Colonic mucosa (tissue), 4 donors: ENCODE measurements around the gene SSR4. TPM values are rescaled to one million over a fixed set of nuclear protein-coding genes. Genes with fewer than 3 reads are reported as not detected.

ENCODE experiments used
- DNase-seq: peaks from one replicate; pipeline ENCODE4 v3.0.0-alpha.2; 2020
- H3K27ac ChIP-seq: fragments of 200-600 bp; one replicate; pipeline ENCODE4 v1.8.0; 2021
- H3K27me3 ChIP-seq: fragments of 200-600 bp; one replicate; pipeline ENCODE4 v1.8.0; 2021
- H3K36me3 ChIP-seq: fragments of 200-600 bp; one replicate; pipeline ENCODE4 v1.8.0; 2021
- H3K4me1 ChIP-seq: fragments of 200-600 bp; one replicate; pipeline ENCODE4 v1.8.0; 2021; ENCODE audit warnings: mild to moderate bottlenecking
- H3K4me3 ChIP-seq: fragments of 200-600 bp; one replicate; pipeline ENCODE4 v1.8.0; 2021
- H3K9ac ChIP-seq, 2 donors: one replicate each; pipeline ENCODE4 v1.7.0; 2013; ENCODE audit warnings: control low read depth in 2 of 2, low read depth in 2 of 2, low read length in 2 of 2
- H3K9me3 ChIP-seq: fragments of 200-600 bp; one replicate; pipeline ENCODE4 v1.8.0; 2021
- intact Hi-C: fragments of 100-400 bp; cut with DNase I; formaldehyde crosslinking; loops from one replicate; pipeline ENCODE4 v1.14.1; 2022
- total RNA-seq, 2 donors: library from RNA; stranded (reverse); fragmentation: NEBNext Ultra II Directional in 1 of 2; extraction: Animal tissue kit (Norgen Biotek cat#: 25700) in 1 of 2; gene quantifications; one replicate each; pipeline ENCODE4 v1.2.1, GENCODE V29; 2021
- TF ChIP-seq, protein P1 (sequence below): fragments of 200-600 bp; IDR thresholded peaks from one replicate; pipeline ENCODE4 v1.8.0; 2022; ENCODE audit warnings: antibody characterized with exemption, mild to moderate bottlenecking
- donor health status: healthy.
- donor health status: DM: no; HTN: no; CAD: no.
- donor health status: DM: no; HTN: no; CAD: no.

Gene SSR4
- total RNA-seq, 2 donors from 2014 or later = 253 to 377 TPM

DNA sequence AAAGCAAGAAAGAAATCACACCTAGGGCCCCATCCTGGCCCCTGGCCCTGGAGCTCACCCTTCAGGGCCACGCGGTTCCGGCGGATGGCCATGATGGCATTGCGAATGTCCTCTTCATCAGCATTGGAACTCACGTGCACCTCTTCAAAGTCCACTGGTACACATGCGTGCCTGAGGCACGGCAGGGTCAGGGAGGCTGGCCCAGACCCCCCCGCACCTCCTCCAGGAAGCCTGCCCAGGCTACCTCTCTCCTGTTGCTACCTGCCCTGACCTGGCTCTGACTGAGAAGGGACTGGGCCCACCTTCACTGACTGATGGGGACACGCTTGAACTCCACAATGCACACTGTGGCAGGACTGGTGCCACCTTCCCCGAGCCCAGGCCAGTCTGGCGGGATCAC, 4.8 kb upstream of the SSR4 start:
- no peak overlapping the region for H3K9ac ChIP-seq
- peaks cover 6% of the 10 kb centered on the region for H3K4me1 ChIP-seq
- no peaks in the 10 kb centered on the region for H3K9me3 ChIP-seq
- H3K27me3 ChIP-seq = no peaks in the 10 kb centered on the region
- TF ChIP-seq, protein P1, sequence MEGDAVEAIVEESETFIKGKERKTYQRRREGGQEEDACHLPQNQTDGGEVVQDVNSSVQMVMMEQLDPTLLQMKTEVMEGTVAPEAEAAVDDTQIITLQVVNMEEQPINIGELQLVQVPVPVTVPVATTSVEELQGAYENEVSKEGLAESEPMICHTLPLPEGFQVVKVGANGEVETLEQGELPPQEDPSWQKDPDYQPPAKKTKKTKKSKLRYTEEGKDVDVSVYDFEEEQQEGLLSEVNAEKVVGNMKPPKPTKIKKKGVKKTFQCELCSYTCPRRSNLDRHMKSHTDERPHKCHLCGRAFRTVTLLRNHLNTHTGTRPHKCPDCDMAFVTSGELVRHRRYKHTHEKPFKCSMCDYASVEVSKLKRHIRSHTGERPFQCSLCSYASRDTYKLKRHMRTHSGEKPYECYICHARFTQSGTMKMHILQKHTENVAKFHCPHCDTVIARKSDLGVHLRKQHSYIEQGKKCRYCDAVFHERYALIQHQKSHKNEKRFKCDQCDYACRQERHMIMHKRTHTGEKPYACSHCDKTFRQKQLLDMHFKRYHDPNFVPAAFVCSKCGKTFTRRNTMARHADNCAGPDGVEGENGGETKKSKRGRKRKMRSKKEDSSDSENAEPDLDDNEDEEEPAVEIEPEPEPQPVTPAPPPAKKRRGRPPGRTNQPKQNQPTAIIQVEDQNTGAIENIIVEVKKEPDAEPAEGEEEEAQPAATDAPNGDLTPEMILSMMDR = no peak
- H3K36me3 ChIP-seq = no peaks in the 10 kb centered on the region
- H3K27ac ChIP-seq = no peak overlapping the region
- intact Hi-C loops = no loop called here
- no peak overlapping the region for H3K4me3 ChIP-seq
- no peak for DNase-seq

DNA sequence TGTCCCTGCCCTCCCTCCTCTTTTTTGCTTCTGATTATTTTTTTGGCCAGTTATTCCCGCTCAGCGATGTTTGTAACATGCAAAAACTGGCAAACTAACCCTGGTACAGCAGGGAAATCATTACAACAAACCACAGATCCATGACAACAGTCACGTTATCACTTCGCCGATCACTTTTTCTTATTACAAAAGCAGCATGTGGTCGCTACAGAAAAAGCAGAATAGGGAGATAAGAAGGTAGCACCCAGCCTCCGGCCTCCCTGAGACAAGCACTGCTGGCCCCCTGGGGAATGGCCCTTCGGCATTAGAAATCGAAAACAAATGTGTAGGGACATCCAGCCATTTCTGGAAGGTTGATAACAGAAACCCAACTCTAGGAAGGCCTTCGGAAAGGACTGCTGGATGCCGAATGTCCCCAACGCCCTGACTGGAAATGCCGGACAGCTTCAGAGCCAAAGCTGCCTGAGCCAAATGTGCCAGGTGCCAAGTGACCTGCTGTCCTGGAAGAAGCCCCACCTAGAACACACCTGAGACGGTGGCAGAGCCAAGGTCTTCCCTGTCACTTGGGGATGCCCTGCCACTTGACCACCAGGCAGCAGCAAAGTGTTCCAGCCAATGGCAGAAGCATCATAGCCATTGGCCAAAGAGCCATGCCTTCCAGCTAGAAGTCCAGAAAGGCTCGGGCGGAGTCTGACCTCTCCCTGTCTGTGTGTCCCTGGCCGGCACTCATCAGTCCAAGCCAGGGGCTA, 3.2 kb upstream of the SSR4 start:
- Histone ChIP-seq H3K4me3 (no peak overlapping the region), H3K9ac (peak overlapping the region in 1 of 2 donors; percentile 12), H3K27me3 (no peaks in the 10 kb centered on the region), H3K36me3 (no peaks in the 10 kb centered on the region), H3K4me1 (peaks cover 6% of the 10 kb centered on the region), H3K9me3 (no peaks in the 10 kb centered on the region), H3K27ac (no peak overlapping the region)
- intact Hi-C loops = no loop called here
- TF ChIP-seq, protein P1 = no peak
- no peak for DNase-seq

DNA sequence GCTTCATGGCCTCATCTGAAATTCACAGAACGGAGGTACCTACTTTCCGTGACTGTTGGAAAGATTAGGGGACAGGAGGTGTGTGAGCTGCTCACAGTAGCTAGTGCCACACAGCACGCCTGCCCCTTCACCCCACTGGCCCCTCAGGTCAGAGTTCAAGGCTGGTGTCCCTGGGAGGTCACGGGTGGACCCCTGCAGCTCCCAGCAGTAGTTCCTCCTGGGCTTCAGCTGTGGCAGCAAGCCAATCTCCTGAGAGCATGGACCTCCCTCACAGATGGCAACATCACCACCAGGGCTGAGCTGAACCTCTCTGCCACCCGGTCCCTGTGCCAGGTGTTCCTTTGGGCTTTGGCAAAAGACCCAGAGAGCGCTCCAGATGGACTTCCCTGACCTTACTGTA, 2.1 kb upstream of the SSR4 start:
- H3K27ac ChIP-seq = no peak overlapping the region
- TF ChIP-seq, protein P1 = no peak
- H3K9me3 ChIP-seq = no peaks in the 10 kb centered on the region
- no peak overlapping the region for H3K4me3 ChIP-seq
- no peaks in the 10 kb centered on the region for H3K27me3 ChIP-seq
- peak overlapping the region in 1 of 2 donors; percentile 55 for H3K9ac ChIP-seq
- no peak for DNase-seq
- intact Hi-C loops = no loop called here
- H3K4me1 ChIP-seq = peaks cover 6% of the 10 kb centered on the region
- H3K36me3 ChIP-seq = no peaks in the 10 kb centered on the region

DNA sequence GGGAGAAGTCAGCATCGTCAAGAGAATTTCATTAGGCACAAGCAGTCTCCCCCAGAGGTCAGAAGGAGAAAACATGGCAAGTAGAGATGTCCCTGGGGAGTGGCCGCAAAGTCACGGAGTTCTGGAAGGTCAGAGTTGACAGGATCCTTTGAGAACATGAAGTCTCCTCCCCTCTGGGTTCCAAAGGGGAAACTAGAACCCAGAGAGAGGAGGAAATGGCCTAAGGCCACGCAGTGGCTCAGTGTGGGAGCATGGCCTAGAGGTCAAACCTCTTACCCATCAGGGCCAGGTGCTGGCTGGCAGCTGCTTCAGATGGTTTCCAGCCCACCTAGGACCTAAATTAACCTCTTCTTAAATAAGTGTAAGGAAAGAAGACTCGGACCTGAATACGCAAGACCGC, 1.2 kb upstream of the SSR4 start:
- intact Hi-C loops = no loop called here
- DNase-seq = peak; percentile 30

DNA sequence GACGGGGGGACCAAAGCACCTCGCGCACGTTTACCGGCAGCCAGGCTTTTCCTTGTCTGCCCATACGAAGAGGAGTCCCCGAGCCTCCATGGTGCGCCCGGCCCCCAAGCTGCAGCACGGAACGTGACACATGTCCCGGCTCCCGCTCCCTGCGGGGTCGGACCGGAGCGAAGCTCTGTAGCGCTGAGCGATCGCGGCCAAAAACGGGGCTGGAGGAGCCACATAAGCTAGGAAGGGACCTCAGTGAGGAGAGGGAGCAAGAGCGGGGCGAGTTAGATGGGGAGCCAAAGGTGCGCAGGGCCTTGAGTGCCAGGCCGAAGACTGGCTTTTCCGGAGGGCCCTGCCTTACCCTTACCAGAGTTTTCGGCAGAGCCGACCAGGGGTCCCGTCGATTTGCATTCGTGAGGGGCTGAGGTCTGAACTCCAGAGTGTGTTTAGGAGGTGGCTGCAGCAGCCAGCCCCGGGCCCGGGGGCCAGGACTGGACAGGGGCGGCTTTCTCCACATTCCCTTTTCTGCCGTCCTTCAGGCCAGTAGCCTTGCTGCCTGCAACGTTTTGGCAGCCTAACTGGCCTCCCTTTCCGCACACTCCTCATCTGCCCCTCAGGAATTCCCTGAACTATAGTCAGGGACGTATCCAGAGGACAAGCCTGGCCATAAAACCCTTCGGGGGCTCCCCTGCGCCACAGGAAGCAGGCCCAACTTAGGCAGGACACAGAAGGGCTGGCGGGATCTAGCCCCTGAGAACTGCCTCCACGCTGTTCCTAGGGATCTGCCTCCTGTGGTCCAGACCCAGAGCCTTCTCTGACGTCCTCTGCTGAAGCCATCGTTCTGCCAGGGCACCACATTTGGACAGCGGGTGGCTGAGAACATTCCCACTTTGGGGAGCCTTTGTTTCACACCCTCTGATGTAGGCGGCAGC, 689 bp downstream of the SSR4 start:
- Histone ChIP-seq H3K9me3 (no peaks in the 10 kb centered on the region), H3K27ac (peak overlapping the region; percentile 90), H3K36me3 (peaks cover 4% of the 10 kb centered on the region), H3K27me3 (no peaks in the 10 kb centered on the region), H3K9ac (peak overlapping the region; percentile 55 to 84), H3K4me3 (peak overlapping the region; percentile 69), H3K4me1 (peaks cover 6% of the 10 kb centered on the region)
- TF ChIP-seq, protein P1 = no peak
- intact Hi-C loops = no loop called here
- DNase-seq = no peak

More for the DNA sequence above, 1.2 kb upstream of the SSR4 start:
- Histone ChIP-seq H3K4me3 (peak overlapping the region; percentile 69), H3K36me3 (peaks cover 3% of the 10 kb centered on the region), H3K27ac (peak overlapping the region; percentile 90), H3K27me3 (no peaks in the 10 kb centered on the region), H3K4me1 (peaks cover 6% of the 10 kb centered on the region), H3K9ac (peak overlapping the region; percentile 55 to 73), H3K9me3 (no peaks in the 10 kb centered on the region)
- TF ChIP-seq, protein P1 = no peak
